ENCODE data around the gene ACKR3.

DNA sequence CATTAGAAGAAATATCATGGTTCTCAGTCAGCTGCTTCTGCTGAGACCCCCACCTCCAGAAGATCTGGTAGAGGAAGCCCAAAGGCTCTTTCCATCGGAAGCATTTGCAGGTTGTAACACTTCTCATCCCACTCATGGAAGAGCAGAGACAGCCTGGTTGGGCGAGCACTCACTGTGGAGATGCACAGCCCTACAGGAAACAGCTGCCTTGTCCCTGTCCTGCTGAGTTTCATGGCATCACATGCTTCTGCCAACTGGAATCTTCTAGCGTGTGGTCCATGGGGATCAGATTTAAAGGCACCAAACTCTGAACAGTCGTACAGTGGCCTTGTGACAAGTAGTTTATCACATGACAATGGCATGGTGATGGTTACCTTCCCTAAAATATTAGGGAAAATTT, 36.3 kb upstream of the ACKR3 start:
- TF ChIP-seq GATA2 (IDR thresholded peaks at IDR 0.05; ENCODE audit: low read depth, low read length) (no peak), GATA3 (IDR thresholded peaks at IDR 0.05; ENCODE audit: low read depth, low read length) (no peak)
